ENCODE results near the gene CYGB.
A peak's percentile ranks its signal among the peaks of the same experiment; 100 is the strongest.

The CYGB gene

DNA sequence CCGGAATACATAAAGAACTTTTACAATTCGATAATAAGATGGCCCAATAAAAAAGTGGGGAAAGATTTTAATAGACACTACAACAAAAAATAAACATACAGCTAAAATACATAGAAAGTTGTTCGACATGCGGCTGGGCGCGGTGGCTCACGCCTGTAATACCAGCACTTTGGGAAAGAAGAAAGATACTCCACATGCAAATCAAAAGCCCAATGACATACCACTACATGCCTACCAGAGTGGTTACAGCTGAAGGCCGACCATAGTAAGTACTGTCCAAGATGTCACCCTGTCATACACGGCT is 11.7 kb upstream of the CYGB start:
- no peak for DNase-seq

DNA sequence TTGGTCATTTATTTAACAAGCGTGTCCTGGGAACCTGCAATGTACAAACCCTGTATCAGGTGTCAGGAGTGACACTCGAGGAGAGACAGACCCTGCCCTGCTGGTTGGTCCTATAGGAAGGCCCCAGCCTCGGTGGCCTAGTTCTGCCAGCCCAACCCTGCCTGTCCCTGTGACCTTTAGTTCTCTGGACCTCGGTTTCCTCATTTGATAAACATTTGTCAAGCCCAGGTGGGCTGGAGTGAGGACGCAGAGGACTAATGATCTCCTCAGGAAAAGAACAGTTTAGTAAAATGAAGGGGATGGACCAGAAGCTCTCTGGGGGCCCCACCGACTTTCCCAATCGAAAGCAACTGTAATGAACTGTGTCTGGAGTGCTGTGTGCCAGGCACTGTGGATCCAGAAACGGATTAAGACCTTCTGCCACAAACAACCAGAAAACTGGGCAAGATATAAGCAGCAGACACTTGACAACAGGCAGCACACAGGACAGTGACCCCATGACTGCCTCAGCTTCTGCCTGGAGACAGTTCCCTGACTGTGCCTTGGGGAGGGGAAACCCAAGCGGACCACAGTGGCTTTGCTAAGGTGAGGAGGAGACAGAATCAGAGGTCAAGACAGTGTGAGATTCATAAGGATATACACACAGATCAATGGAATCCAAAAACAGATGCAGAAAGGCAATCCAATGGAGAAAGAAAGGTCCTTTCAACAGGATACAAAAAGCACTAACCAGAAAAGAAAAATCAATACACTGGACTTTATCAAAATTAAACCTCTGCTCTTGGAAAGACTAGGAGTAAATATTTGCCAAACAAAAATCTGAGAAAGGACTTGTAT is 11.1 kb upstream of the CYGB start:
- DNase-seq, result no peak

DNA sequence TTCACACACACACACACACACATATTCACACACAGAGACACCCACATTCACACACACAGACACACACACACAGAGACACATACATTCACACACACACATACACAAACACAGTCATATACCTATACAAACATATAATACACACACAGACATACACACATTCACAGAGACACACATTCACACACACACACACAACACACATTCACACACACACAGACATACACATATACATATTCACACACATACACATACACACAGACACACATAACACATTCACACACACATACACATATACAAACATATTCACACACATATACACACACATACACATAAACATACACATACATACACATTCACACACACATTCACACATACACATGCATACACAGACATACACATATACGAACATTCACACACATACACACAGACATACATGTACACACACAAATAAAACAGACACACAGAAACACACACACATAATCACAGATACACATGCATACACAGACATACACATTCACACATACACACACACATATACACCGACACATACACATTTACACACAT is 10.2 kb upstream of the CYGB start:
- no peak for DNase-seq

DNA sequence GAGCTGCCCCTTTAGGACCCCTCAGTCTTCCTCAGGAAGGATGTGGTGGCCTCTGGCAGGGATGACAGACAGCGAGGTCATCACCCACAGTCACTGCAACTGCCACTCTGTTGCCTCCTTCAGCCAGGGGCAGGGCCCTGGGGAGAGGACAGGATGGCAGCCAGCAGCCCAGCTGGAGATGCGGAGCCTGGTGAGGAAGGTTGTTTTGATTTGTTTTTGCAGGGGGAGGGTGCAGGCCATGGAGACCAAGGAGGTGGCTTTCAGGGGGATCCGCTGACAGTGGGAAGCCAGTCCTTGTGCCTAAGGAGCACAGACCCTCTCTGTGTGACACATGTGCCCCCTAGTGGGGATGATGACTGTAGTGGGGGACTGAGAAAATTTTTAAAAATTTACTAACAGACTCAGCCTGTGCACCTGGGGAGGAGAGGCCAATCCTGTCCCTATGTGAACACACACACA is 9.7 kb upstream of the CYGB start:
- DNase-seq, result peak; percentile 76 to 85

DNA sequence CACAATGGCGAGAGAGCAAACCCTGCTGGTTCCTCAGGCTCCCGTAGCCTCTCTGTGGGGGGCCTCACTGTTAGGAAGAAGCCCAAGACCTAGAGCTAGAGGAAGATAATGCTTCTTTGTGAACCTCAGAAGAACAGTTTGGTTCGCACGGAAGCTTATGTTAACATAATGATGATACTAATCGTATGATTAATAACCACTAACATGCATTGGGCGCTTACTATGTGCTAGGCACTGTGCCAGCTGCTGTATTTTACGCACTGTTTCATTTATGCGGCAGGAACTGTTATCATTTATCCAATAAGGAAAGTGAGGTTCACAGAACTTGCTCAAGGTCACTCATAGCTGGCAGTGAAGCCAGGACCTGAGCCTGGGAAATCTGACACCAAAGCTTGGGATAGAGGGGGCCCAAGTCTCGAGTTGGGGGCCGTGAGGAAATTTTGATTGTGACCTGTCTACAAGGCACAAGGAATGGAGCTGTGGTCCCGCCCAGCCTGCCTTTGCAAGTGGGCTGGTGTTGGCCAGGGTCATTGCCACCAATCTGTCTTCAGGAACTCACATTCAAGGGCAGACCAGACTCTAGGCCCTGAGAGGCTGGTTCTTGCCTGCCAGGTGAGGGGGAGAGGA is 9.2 kb upstream of the CYGB start:
- DNase-seq, result no peak

DNA sequence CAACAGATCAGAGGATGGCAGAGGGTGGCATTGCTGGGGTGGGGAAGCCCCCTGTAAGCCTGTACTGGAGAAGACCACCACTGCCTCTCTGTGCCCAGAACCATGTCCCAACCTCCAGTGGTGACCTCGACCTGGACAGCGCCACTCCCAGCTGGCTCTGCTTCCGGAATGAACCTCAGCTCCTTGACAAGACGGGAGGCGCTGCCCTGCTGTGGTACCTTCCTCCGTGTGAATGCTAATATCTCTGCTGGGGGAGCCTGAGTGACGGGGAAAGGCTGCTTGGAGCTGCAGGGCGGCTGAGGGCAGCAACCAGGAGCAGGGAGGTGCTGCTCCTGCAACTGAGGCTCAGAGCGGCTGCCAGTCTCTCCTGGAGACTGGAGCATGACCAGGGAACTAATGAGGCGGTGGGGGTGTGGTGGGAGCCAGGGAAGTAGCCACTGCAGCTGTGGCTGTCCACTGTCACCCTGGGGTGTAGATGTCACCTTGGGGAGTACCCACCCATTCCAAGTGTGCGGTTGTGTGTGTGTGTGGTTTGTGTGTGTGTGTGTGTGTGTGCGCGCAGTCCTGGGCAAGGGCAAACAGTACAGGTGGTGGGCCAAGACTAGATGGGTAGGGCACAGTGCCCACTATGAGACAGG is 8.5 kb upstream of the CYGB start:
- DNase-seq, result no peak

DNA sequence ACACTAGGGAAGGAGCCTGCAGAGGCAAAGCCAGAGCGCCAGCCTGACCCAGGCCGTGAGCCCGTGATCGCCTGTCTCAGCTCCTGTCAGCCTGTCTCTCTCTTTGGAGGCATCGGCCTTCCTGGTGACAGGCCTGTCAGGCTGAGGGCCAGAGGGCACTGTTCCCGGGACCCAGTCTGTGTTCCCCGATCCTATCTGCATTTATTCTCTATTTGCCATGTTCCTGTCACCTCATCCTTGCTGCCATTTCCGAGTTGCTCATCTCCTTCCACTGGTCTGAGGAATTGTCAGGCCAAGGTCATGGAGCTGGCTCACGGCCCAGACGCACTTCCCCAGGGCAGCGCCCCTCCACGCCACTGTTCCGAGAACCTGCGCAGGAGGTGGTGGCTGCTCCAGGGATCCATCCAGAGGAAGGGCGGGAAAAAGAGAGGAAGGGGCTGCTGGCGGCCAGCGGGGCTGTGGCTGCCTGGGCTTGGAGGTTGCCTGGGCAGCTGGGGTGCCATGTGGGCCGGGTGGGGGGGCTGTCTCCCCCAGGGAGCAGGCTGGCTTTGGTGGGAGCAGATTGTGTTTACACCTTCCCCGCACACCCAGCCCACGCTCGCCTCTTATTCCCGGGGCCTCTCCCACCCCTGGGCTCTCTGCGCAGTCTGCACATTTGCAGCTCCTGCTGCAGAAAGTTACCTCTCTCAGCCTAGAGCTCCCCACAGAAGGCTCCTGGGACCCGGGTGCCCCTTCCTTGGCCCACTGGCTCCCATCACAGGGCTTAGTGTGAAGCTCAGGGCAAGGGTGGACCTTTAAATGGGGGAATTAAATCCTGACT is 7.2 kb upstream of the CYGB start:
- no peak for DNase-seq

DNA sequence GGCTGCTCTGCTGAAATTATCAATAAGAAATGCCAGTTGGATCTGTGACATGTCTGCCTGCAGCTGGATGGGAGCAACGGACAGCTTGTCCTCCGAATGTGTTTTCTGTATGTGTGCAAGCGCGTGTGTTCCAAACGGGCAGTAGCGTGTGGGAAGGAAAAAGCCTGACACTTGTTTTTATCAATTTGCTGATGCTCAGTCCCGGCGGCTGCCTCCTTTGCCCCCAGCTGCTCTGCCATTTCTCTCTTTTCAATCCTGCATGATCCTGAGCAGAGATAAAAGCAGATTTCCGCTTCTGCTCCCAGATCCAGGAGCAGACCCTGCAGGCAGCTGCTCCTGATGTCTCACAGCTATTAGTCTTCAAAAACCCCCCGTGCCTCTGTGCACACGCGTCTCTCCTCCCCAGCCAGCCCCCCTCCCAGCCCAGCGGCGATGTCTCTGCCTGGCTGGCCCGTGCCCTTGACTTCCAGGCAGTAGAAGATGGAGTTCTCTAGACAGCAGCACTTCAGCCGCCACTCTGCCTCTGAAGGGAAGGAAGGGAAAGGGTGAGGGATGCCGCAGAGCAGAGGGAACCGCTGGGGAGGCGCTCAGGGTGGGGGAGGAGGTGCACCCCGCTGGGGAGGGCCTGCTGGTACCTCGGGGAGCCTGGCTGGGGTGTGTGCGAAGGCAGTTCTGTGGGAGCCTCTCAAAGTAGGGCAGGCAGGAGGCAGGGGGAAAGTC is 6.5 kb upstream of the CYGB start:
- DNase-seq, result no peak

DNA sequence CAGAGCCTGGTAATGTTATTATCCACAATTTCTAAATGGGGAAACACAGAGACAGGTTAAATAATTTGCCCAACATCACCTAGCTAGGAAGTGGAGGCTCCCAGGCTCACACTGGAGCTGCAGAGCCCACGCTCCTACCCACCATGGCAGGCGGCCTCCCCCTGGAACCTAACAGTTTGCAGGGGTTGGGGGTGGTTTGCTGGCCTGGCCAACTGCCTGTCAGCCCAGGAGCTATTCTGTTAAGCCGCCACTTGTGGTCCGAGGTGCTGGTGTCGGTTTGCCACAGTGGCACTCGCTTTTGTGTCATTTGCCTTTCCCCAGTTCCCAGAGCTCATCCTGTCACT is 5.9 kb upstream of the CYGB start:
- no peak for DNase-seq

DNA sequence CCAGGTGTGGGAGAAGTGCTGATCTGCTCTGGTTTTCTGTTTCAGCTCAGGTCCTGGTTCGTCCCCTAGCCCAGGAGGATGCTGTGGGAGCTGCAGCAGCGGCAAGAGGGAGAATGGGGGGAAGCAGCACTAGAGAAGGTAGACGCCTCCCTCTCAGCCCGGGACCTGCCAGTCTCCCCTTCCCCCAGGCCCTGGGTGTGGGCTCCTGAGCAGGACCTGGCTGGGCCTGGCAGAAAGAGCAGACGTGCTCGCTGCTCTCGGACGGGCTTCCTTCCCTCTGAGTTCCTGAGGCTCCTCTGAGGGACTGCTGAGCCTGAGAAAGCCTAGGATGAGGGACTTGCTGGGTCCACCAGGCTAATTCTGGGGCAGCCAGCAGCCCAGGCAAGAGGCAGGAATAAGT is 5.5 kb upstream of the CYGB start:
- no peak for DNase-seq

DNA sequence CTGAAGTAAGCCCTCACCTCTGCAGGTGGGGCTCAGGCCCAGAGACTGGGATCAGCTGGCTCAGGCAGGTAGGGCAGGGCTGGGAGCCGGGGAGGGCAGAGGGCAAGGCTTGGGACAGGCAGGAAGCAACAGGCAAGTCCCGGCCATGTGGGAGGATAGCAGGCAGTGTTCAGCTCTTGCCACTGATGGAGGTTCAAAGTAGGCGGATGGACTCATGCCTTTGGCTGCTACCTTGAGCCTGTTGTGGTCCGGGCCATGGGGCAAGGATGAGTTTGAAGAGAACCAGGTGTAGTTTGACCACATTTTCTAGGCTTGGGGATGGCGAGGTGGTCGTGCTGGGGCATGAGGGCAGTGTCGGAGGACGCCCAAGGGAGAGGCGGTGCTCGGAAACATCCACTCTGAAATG is 5.1 kb upstream of the CYGB start:
- DNase-seq, result no peak

DNA sequence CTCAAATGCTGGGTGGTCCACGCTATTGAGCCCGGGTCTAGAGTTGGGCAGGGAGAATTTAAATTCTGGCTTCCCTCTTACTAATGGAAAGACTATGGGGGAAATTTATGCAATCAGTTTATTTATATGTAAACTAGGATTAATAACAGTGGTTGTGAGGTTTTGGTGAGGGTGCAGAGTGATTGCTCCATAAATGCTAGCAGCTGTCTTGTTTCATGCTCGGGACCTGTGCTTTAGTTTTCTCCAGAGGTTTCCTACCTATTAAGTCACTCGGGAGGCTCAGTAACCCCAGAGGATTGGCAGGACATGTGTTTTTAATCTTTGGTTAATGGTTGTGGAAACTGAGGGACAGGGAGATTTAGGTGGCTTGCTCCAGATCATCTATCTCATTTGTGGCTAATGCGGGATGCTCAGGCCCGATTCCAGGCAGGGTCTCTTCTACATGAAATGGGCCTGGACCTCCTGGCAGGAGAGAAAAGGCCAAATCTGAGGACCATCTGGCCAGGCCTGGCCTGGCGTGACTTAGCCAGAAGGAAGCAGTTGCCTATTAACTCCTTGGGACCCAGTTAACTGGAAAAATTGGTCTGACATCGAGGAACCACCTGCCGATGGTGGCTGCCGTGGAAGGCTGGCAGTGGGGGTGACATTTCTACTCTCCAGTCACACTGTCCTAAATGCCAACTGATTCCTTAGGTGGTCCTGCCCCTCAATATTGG is 4.4 kb upstream of the CYGB start:
- DNase-seq, result no peak

DNA sequence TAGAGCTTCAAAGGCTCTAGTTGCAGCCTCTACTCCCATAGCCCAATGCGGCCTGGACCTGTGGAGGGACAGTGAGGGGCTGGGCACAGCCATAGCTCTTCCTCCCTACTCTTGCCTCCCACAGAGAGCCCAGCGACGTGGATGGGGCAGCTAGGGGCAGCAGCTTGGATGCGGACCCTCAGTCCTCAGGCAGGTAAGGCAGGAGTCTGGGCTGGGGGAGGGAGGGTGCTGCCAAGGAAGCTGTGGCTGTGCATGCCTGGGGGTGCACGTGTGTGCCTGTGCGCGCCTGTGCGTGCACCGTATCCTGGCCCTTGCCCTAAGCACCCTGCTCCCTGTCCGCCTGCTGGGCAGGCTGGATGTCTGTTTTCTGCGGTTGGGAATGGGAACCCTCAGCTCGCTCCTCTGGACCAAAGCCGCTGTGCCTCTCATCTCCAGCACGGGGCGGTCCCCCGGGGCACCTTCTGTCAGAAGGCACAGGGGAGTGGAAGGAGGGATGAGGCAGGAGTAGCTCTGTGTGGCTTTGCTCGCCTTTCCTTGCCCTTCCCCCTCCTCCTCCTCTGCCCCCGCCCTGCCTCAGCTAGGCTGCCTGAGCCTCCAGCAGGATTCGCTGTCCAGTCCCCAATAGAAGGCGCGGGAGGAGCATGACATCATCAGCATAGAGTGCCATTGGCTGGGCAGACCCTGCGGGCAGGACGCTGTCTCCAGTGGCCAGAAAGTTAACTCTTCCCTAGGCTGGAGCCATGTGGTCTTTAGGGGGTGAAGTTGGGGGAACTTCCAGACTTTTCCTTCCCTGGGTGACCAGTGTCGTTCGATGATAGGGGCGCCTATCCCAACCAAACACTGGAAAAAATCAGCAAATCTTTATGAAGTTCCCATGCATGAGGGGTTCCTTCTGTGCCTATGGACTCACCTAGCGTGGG is 3.1 kb upstream of the CYGB start:
- DNase-seq, result peak; percentile 96

DNA sequence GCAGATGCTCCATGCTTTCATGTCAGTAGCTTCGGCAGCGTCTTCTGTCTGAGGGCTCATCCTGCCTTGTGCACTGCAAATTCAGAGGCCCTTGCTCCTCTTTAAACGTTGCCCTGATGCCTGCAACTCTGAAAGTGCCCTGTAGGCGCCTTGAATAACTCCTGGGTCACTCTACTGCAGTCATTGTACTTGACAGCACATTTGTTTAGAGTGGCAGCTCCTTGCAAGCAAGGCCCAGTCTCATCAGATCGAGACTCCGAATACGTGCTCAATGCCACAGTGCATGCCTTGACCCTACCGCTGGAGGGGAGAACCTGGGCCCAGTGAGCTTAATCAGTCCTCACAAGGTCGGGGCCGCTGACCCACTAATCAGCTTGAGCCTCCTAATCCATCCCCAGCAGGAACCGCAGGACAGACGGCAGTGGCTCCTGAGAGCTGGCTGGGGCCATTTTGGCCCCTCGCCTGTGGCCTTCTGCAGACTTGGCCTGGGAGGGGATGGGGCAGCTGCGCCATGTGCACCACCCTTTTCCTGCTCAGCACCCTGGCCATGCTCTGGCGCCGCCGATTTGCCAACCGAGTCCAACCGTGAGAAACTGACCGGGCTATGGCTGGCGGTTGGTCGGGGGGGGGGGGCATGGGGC is 2.2 kb upstream of the CYGB start, which contains the start of gene PRCD:
TSS of gene PRCD (plus strand) at position 414 of the 641 bp plus-strand sequence. CDS start at position 512, 98 bp downstream.
- no peak for DNase-seq

DNA sequence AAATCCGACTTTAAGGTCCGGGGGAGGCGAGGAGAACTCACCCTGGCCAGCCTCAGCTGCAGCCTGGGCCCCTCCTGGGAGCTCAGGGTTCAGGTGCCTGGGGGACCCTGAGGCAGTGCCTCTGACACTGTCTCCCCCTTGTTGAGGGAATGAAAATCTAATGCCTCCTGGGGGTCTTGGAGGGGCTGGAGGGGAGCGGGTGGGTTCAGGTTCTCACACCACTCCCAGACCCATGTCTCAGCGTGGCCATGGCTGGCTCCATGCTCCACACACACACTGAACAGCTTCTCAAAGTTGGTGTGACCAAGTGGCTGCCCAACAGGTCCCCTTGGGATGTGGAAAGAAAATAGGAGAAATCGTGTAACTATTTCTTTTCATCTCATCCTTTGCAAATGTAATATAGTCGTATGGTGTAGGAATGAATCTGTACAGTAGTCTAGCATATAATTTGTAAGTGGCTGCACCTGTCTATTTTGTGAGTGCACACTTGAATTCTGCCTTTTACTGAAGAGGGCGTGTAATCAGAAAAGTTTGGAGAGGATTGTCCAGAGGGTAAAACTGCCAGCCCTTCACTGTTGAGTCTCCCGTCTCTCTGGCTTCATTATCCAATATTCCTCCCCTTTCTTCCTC is 1.5 kb upstream of the CYGB start:
- DNase-seq, result no peak

DNA sequence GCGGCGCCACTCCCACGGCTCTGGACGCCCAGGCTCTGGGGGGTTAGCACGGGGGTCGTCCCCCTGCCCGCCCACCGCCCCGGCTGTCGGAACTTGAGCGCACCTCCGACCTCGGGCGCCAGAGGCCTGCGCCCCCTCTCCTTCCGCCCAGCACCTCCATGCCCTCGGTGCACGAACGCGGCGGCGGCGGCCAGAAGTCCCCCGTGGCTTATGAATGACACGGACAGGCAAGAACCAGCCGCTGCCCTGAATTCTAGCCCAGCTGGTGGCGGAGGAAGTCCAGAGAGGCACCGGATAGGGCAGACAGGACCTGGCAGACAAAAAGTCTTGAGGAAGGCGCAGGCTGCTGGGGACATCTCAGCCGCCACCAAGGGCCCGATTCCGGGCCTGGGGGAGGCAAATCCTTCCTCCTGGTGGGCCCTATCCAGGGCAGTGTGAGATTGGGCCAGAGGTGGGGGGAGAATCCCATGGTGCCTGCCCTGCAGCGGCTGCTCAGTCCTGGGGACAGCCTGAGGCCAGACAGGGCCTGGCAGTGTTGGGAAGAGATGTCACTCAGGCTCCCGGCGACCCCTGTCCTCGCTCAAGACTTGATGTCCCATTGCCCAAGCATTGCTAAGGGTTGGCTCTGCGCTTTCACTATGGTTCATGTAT is 897 bp upstream of the CYGB start:
- no peak for DNase-seq

DNA sequence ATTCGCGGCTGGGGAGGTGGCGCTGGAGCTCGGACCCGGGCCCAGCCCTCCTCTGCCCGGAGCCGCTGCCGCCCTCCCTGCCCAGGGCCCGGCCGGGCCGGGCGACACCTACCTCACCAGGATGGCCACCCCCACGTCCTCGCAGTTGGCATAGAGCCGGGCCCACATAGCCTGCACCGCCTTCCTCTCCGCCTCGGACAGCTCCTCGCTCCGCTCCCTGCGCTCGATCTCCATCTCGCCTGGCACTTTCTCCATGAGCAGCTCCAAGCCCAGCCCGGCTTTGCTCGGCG is 276 bp downstream of the CYGB start:
- no peak for DNase-seq

DNA sequence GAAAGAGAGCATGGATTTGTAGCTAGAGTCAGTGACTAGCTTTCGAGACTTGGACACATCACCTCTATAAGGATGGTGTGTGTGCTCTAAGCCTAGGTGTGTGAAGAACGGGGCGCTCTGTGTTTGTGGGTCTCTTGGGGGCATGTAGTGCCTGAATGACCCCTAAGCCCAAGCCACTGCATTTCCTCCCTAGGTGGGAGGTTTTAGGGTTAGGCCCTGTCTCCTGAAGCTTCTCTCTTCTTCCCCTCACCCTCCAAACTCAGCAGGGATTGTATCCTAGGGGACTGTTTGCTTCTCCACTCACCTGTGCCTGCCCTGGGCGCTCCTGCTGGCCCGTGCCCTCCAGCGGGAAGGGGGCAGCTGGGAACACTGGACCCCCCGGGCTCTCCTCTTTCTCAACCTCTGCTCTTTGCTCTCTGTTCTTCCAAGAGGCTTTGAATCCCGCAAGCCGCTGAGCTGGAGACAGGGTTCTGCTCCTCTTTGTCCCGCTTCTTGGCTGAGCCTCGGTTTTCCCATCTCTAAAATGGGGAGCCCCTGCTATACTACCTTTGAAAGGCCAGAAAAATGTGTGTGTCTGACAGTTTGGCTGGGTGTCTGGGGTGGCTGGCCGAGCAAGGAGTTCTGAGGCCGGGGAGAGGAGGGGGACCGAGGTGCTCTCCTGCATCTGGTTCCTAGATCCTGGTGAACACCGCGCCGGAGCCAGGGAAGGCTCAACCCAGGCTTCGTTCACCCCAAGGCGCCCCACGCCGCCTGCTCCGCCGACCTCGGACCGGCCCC is 810 bp downstream of the CYGB start:
- no peak for DNase-seq
